Measurements from ENCODE around the gene LRRC75A. TPM values are rescaled to one million over a fixed set of nuclear protein-coding genes. Genes with fewer than 3 reads are reported as not detected.

The LRRC75A gene
- total RNA-seq, 2 donors from 2014 or later = 5.2 to 25.8 TPM

GRCh38 chr17:16512011-16512410 lies 20.0 kb upstream of the LRRC75A start:
- WGBS = 69% methylated on average over 4 of the region's 4 CpGs
- H3K36me3 ChIP-seq = no peaks in the 10 kb centered on the region
- no peaks in the 10 kb centered on the region for H3K4me1 ChIP-seq (replicated peaks)

GRCh38 chr17:16511593-16511992 lies 19.6 kb upstream of the LRRC75A start:
- intact Hi-C loops (cut with DNase I) = no loop called here
- no peak for TF ChIP-seq POLR2AphosphoS5 (IDR thresholded peaks at IDR 0.05)
- no peak overlapping the region for H3K4me3 ChIP-seq
- H3K9me3 ChIP-seq = no peaks in the 10 kb centered on the region
- no peaks in the 10 kb centered on the region for H3K27me3 ChIP-seq (replicated peaks; ENCODE audit: insufficient read depth)
- H3K4me1 ChIP-seq (replicated peaks) = no peaks in the 10 kb centered on the region
- no peak for DNase-seq (ENCODE audit: low spot score)
- no peaks in the 10 kb centered on the region for H3K36me3 ChIP-seq
- H3K27ac ChIP-seq = no peak overlapping the region
- 82% methylated on average over 1 of the region's 1 CpG for WGBS

More at GRCh38 chr17:16512011-16512410, 20.0 kb upstream of the LRRC75A start:
- no peak for DNase-seq (ENCODE audit: low spot score)
- Histone ChIP-seq H3K4me3 (no peak overlapping the region), H3K27me3 (replicated peaks; ENCODE audit: insufficient read depth) (no peaks in the 10 kb centered on the region), H3K27ac (no peak overlapping the region), H3K9me3 (no peaks in the 10 kb centered on the region)
- intact Hi-C loops (cut with DNase I) = no loop called here
- no peak for TF ChIP-seq POLR2AphosphoS5 (IDR thresholded peaks at IDR 0.05)
- no peak for TF ChIP-seq POLR2A (IDR thresholded peaks at IDR 0.05)
- TF ChIP-seq CTCF (IDR thresholded peaks at IDR 0.05) = no peak

- H3K36me3 ChIP-seq = no peaks in the 10 kb centered on the region
- WGBS = 85% methylated on average over 8 of the region's 8 CpGs
- no peak overlapping the region for H3K4me3 ChIP-seq
- TF ChIP-seq CTCF (IDR thresholded peaks at IDR 0.05) = no peak
- no peak for TF ChIP-seq POLR2AphosphoS5 (IDR thresholded peaks at IDR 0.05)
- no peak for TF ChIP-seq POLR2A (IDR thresholded peaks at IDR 0.05)
- H3K9me3 ChIP-seq = no peaks in the 10 kb centered on the region
- intact Hi-C loops (cut with DNase I) = no loop called here
- no peaks in the 10 kb centered on the region for H3K27me3 ChIP-seq (replicated peaks; ENCODE audit: insufficient read depth)
- H3K4me1 ChIP-seq (replicated peaks) = no peaks in the 10 kb centered on the region
- no peak for DNase-seq (ENCODE audit: low spot score)
- H3K27ac ChIP-seq = no peak overlapping the region
These were observed 16.0 kb upstream of the LRRC75A start for GRCh38 chr17:16507918-16508533.

- intact Hi-C loops (cut with DNase I) = no loop called here
- WGBS = 91% methylated on average over 3 of the region's 3 CpGs
- Histone ChIP-seq H3K4me1 (replicated peaks) (no peaks in the 10 kb centered on the region), H3K9me3 (no peaks in the 10 kb centered on the region), H3K4me3 (no peak overlapping the region), H3K27me3 (replicated peaks; ENCODE audit: insufficient read depth) (no peaks in the 10 kb centered on the region), H3K27ac (no peak overlapping the region), H3K36me3 (no peaks in the 10 kb centered on the region)
- DNase-seq (ENCODE audit: low spot score) = no peak
- no peak for TF ChIP-seq POLR2AphosphoS5 (IDR thresholded peaks at IDR 0.05)
- TF ChIP-seq CTCF (IDR thresholded peaks at IDR 0.05) = no peak
- no peak for TF ChIP-seq POLR2A (IDR thresholded peaks at IDR 0.05)
These were observed 14.2 kb upstream of the LRRC75A start for GRCh38 chr17:16506188-16506587.

GRCh38 chr17:16504984-16505383 lies 13.0 kb upstream of the LRRC75A start:
- no peaks in the 10 kb centered on the region for H3K9me3 ChIP-seq
- no peak for DNase-seq (ENCODE audit: low spot score)
- H3K36me3 ChIP-seq = no peaks in the 10 kb centered on the region
- H3K27ac ChIP-seq = no peak overlapping the region
- no peaks in the 10 kb centered on the region for H3K4me1 ChIP-seq (replicated peaks)
- H3K27me3 ChIP-seq (replicated peaks; ENCODE audit: insufficient read depth) = no peaks in the 10 kb centered on the region
- WGBS = 72% methylated on average over 3 of the region's 3 CpGs
- TF ChIP-seq CTCF (IDR thresholded peaks at IDR 0.05) = no peak
- no peak for TF ChIP-seq POLR2A (IDR thresholded peaks at IDR 0.05)
- no peak for TF ChIP-seq POLR2AphosphoS5 (IDR thresholded peaks at IDR 0.05)
- intact Hi-C loops (cut with DNase I) = no loop called here
- H3K4me3 ChIP-seq = no peak overlapping the region

Data from prostate gland (tissue), 2 donors.